HEK293 (cell line): ENCODE data around the gene ATP6V1B1.

Experiments used
- BCL11A ChIP-seq: fragments of 450-650 bp; formaldehyde crosslinking; IDR thresholded peaks from 2 replicates; pipeline ENCODE4 v1.5.1; 2016; ENCODE audit warnings: low read depth, missing biosample characterization, missing genetic modification characterization
- CTCF ChIP-seq: fragments of 450-650 bp; formaldehyde crosslinking; IDR thresholded peaks from 2 replicates; pipeline ENCODE4 v1.5.1; 2016; ENCODE audit warnings: missing biosample characterization, missing genetic modification characterization
- SALL2 ChIP-seq: fragments of 450-650 bp; formaldehyde crosslinking; IDR thresholded peaks from 2 replicates; pipeline ENCODE4 v1.5.0; 2017; ENCODE audit warnings: missing biosample characterization, mild to moderate bottlenecking, missing genetic modification characterization, borderline replicate concordance
- ZBTB21 ChIP-seq: fragments of 450-650 bp; formaldehyde crosslinking; IDR thresholded peaks from 2 replicates; pipeline ENCODE4 v1.5.1; 2017; ENCODE audit warnings: missing biosample characterization, missing genetic modification characterization
- ZBTB49 ChIP-seq: fragments of 450-650 bp; formaldehyde crosslinking; IDR thresholded peaks from 2 replicates; pipeline ENCODE4 v1.5.1; 2016; ENCODE audit warnings: missing biosample characterization, missing genetic modification characterization, low read depth
- ZNF280D ChIP-seq: fragments of 450-650 bp; formaldehyde crosslinking; IDR thresholded peaks from 2 replicates; pipeline ENCODE4 v1.5.1; 2016; ENCODE audit warnings: missing biosample characterization, missing genetic modification characterization
- ZNF311 ChIP-seq: fragments of 450-650 bp; formaldehyde crosslinking; IDR thresholded peaks from 2 replicates; pipeline ENCODE4 v1.5.1; 2017; ENCODE audit warnings: missing biosample characterization, missing genetic modification characterization, borderline replicate concordance
- ZNF362 ChIP-seq: fragments of 450-650 bp; formaldehyde crosslinking; IDR thresholded peaks from 2 replicates; pipeline ENCODE4 v1.5.1; 2016; ENCODE audit warnings: missing biosample characterization, missing genetic modification characterization
- ZNF398 ChIP-seq: fragments of 450-650 bp; formaldehyde crosslinking; IDR thresholded peaks from 2 replicates; pipeline ENCODE4 v1.5.1; 2017; ENCODE audit warnings: missing biosample characterization, missing genetic modification characterization
- ZNF580 ChIP-seq: fragments of 450-650 bp; formaldehyde crosslinking; IDR thresholded peaks from 2 replicates; pipeline ENCODE4 v1.5.1; 2016; ENCODE audit warnings: missing biosample characterization, missing genetic modification characterization

- TF ChIP-seq ZBTB49, result no peak
- TF ChIP-seq BCL11A (tag by site-specific recombination), result no peak
- no peak for TF ChIP-seq ZNF580
- no peak for TF ChIP-seq ZNF311 (tag by site-specific recombination)
- TF ChIP-seq CTCF (tag by site-specific recombination), result no peak
- TF ChIP-seq ZBTB21 (tag by site-specific recombination), result no peak
- TF ChIP-seq SALL2, result no peak
- TF ChIP-seq ZNF280D (tag by site-specific recombination), result no peak
- TF ChIP-seq ZNF398, result no peak
- TF ChIP-seq ZNF362 (tag by site-specific recombination), result no peak
Observed at GRCh38 chr2:70967189-70967588, 31.5 kb downstream of the ATP6V1B1 start.
